ENCODE results near the gene CALHM3. TPM values are rescaled to one million over a fixed set of nuclear protein-coding genes. Genes with fewer than 3 reads are reported as not detected.

CALHM3 gene
- total RNA-seq, 1 donor from 2014 or later = not detected

GRCh38 chr10:103457176-103457712 lies 21.8 kb downstream of the CALHM3 start:
- Histone ChIP-seq H3K27me3 (ENCODE audit: control insufficient read depth, insufficient read depth, low read length) (peaks cover 5% of the 10 kb centered on the region), H3K36me3 (ENCODE audit: control insufficient read depth, insufficient read depth, low read length) (no peaks in the 10 kb centered on the region), H3K4me3 (ENCODE audit: low read depth, low read length) (no peak overlapping the region)
- DNase-seq (ENCODE audit: low read depth) = no peak
- no peak for TF ChIP-seq CTCF (IDR thresholded peaks at IDR 0.05; ENCODE audit: insufficient read depth, low read length, poor library complexity, severe bottlenecking)

GRCh38 chr10:103456074-103456660 lies 22.9 kb downstream of the CALHM3 start:
- DNase-seq (ENCODE audit: low read depth) = no peak
- Histone ChIP-seq H3K36me3 (ENCODE audit: control insufficient read depth, insufficient read depth, low read length) (no peaks in the 10 kb centered on the region), H3K4me3 (ENCODE audit: low read depth, low read length) (no peak overlapping the region), H3K27me3 (ENCODE audit: control insufficient read depth, insufficient read depth, low read length) (peaks cover 5% of the 10 kb centered on the region)
- no peak for TF ChIP-seq CTCF (IDR thresholded peaks at IDR 0.05; ENCODE audit: insufficient read depth, low read length, poor library complexity, severe bottlenecking)

- TF ChIP-seq CTCF (IDR thresholded peaks at IDR 0.05; ENCODE audit: insufficient read depth, low read length, poor library complexity, severe bottlenecking) = no peak
- no peak for DNase-seq (ENCODE audit: low read depth)
- H3K4me3 ChIP-seq (ENCODE audit: low read depth, low read length) = no peak overlapping the region
- H3K36me3 ChIP-seq (ENCODE audit: control insufficient read depth, insufficient read depth, low read length) = no peaks in the 10 kb centered on the region
- H3K27me3 ChIP-seq (ENCODE audit: control insufficient read depth, insufficient read depth, low read length) = peaks cover 3% of the 10 kb centered on the region
Observed at GRCh38 chr10:103455235-103455634, 23.8 kb downstream of the CALHM3 start.

GRCh38 chr10:103454026-103454425 lies 25.0 kb downstream of the CALHM3 start:
- DNase-seq (ENCODE audit: low read depth) = no peak
- H3K36me3 ChIP-seq (ENCODE audit: control insufficient read depth, insufficient read depth, low read length) = peaks cover 2% of the 10 kb centered on the region
- TF ChIP-seq CTCF (IDR thresholded peaks at IDR 0.05; ENCODE audit: insufficient read depth, low read length, poor library complexity, severe bottlenecking) = no peak
- no peak overlapping the region for H3K4me3 ChIP-seq (ENCODE audit: low read depth, low read length)
- no peaks in the 10 kb centered on the region for H3K27me3 ChIP-seq (ENCODE audit: control insufficient read depth, insufficient read depth, low read length)

GRCh38 chr10:103452506-103453230 lies 26.4 kb downstream of the CALHM3 start:
- no peak for TF ChIP-seq CTCF (IDR thresholded peaks at IDR 0.05; ENCODE audit: insufficient read depth, low read length, poor library complexity, severe bottlenecking)
- peak overlapping the region; percentile 31 for H3K4me3 ChIP-seq (ENCODE audit: low read depth, low read length)
- H3K27me3 ChIP-seq (ENCODE audit: control insufficient read depth, insufficient read depth, low read length) = no peaks in the 10 kb centered on the region
- peaks cover 2% of the 10 kb centered on the region for H3K36me3 ChIP-seq (ENCODE audit: control insufficient read depth, insufficient read depth, low read length)
- DNase-seq (ENCODE audit: low read depth) = no peak

Data from kidney epithelial cell (primary cell).